Epithelial cell of esophagus (primary cell): Measurements from ENCODE around the gene KCNJ16.

Experiments
- DNase-seq: peaks from one replicate; pipeline ENCODE4 v3.0.0; 2010; ENCODE audit warnings: low read depth
- H3K4me3 ChIP-seq: 2 replicates; pipeline ENCODE4 v1.5.1; 2011; ENCODE audit warnings: mild to moderate bottlenecking, low read length, control low read depth
- CTCF ChIP-seq: IDR thresholded peaks from 2 replicates; pipeline ENCODE4 v1.5.1; 2011; ENCODE audit warnings: low read depth, mild to moderate bottlenecking, low read length, control low read depth, inconsistent platforms; ENCODE audit not compliant: insufficient read depth; ENCODE audit errors: missing control alignments

KCNJ16 gene

GRCh38 chr17:70132505-70132904 lies 57.5 kb downstream of the KCNJ16 start:
- no peak for DNase-seq
- H3K4me3 ChIP-seq, result no peak overlapping the region
- TF ChIP-seq CTCF, result no peak

DNA sequence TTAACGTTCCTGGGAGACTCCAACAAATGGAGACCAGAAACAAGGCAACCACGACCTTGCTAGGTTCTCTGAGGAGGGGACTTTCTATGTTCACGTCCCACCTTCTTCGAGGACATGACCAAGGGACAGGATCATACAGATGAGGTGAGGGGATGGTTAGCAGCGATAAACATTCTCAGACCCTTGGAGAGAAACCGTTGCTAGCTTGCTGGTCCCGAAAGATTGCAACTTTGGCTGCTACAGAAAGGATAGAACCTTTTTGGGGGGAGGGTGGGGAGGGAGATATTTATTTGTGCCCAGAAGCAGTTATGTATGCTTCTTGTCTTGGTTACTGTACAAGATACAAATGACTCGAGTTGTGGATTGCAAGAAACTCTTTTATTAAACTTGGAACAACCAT lies 59.0 kb downstream of the KCNJ16 start:
- no peak for TF ChIP-seq CTCF
- no peak for DNase-seq
- no peak overlapping the region for H3K4me3 ChIP-seq

DNA sequence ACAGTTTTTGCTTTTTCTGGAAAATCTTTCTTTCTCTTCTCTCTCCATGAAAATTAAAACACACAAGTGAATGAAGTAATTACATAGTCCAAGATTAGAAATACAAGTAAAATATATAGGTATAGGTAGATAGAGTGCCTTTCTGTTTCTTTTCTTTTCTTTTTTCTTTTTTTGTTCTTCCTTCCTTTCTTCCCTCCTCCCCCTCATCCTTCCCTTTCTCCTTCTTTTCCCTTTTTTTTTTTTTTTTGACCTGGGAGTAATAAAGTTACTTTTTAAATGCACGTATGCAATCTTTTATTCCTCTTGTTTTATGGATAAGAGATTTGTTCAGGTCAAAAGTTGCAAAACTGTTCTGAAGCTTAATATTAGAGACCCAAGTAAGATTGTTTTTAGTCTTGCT lies 59.8 kb downstream of the KCNJ16 start:
- TF ChIP-seq CTCF, result no peak
- H3K4me3 ChIP-seq, result no peak overlapping the region
- no peak for DNase-seq

- no peak for TF ChIP-seq CTCF
- no peak overlapping the region for H3K4me3 ChIP-seq
- DNase-seq, result peak; percentile 41
Observed at GRCh38 chr17:70136131-70136530, 61.1 kb downstream of the KCNJ16 start.

GRCh38 chr17:70137451-70138230 lies 62.6 kb downstream of the KCNJ16 start:
- peak overlapping the region; percentile 37 for H3K4me3 ChIP-seq
- no peak for TF ChIP-seq CTCF
- peak; percentile 92 for DNase-seq

DNA sequence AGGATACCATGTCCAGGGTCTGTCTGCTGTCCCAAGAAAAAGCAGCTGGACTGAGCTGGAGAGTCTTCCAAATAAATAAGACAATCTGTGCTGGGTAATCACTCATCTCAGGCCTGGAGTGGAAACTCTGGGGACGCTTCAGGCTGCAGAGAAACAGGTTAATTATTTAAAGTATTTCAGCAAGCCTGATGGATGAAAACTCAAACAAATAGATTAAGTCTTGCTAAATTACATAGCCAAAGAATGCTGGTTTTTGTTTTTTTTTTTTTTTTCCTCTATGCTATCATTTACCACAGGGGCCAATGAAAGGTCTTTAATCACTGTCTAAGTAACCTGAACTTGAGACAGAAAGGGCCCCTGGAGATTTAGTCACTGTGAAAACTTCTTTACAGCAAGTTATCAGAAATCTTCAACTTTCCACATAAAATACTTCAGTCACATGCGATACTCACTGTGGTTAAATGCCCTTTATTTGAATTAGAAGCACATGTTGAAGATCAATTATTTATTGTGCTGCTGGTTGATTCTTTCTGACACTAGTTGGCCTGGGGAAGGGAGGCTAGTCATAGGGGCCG lies 63.4 kb downstream of the KCNJ16 start:
- H3K4me3 ChIP-seq, result no peak overlapping the region
- no peak for TF ChIP-seq CTCF
- DNase-seq, result no peak
